Stimulated activated CD8-positive, alpha-beta memory T cell treated with anti-CD3 and anti-CD28 coated beads, Interleukin-4, amount 100 ng/mL, for 4 hours (primary cell): ENCODE measurements around the gene SDF2L1.
A peak's percentile ranks its signal among the peaks of the same experiment; 100 is the strongest.
"Not testable (repeated sequence)": the region's sequence is repeated elsewhere in the genome, so short reads cannot be mapped to it uniquely, and the experiment has no call there.

Experiments used
- DNase-seq, 2 donors: peaks; one replicate each; pipeline ENCODE4 v3.0.0-alpha.2; 2020; ENCODE audit warnings: low read depth in 2 of 2, low spot score in 1 of 2

Gene SDF2L1

DNA sequence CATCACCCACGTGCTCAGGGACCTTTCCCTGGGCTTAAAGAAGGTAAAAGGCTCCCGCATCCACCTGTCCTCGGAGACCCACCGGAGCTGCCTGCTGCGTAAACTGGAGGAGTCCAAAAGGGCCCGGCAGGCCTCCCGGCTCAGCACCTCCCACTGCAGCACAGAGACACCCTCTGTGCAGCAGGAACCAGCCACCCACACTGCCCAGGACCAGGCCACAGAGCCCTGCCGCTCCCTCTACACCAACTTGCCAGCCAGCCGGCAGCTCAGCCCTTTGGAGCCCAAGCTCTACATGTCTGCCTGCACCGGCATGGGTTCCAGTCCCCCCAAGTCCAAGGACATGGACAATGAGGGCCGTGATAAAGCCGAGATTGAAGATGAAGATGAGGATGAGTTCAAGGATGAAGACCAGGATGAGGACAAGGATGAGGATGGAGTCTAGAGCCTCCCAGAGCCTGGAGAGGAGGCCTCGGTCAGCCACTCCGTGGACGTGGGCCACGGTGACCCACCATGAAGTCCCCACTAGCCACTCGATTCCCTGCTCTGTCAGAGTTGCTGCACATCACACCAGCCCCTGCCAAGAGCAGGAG lies 5.4 kb upstream of the SDF2L1 start:
- no peak for DNase-seq

DNA sequence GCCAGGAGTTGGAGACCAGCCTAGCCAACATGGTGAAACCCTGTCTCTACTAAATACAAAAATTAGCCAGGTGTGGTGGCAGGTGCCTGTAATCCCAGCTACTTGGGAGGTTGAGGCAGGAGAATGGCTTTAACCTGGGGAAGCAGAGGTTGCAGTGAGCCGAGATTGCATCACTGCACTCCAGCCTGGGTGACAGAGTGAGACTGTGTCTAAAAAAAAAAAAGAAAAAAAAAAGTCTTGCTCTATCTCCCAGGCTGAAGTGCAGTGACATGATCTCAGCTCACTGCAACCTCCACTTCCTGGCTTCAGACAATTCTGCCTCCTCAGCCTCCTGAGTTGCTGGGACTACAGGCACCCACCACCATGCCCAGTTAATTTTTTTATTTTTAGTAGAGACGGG lies 4.7 kb upstream of the SDF2L1 start:
- not testable (repeated sequence) for DNase-seq

DNA sequence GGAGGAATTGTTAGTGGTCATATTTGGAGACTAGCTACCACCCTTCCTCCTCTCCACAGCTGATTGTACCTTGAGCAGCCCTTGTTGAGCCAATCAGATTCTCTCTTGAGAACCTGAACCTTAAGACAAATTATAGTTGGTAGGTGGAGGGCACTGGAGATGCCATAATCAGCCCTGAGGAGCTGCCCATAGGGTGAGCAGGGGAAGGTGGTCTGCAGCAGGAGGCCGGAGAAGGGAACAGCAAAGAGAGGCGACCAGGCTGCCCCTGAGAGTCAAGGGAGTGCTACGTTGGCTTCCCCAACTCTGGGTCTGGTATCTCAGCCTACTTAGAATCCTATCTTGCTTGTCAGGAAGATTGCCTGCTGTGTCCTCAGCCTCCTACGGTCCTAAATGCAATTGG lies 2.7 kb upstream of the SDF2L1 start:
- no peak for DNase-seq

GRCh38 chr22:21640810-21641209 lies 1.3 kb upstream of the SDF2L1 start:
- DNase-seq: no peak

DNA sequence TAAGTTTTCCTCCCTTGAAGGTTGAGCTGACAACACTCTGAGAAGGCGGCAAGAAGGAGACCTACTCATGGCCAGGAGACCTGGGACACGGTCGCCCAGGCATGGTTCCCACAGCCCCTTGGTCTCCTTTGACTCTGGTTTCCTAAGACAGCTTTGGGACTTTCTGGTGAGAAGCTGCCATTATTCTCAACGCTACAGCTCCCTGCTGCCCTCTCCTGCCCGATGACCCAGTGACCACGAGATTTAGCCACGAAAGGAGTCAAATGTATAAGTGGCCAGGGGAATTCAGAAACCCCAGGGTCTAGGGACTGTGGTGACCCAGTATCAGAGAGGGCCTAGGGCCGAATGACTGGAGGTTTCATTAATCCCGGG lies 699 bp upstream of the SDF2L1 start:
- DNase-seq: no peak

DNA sequence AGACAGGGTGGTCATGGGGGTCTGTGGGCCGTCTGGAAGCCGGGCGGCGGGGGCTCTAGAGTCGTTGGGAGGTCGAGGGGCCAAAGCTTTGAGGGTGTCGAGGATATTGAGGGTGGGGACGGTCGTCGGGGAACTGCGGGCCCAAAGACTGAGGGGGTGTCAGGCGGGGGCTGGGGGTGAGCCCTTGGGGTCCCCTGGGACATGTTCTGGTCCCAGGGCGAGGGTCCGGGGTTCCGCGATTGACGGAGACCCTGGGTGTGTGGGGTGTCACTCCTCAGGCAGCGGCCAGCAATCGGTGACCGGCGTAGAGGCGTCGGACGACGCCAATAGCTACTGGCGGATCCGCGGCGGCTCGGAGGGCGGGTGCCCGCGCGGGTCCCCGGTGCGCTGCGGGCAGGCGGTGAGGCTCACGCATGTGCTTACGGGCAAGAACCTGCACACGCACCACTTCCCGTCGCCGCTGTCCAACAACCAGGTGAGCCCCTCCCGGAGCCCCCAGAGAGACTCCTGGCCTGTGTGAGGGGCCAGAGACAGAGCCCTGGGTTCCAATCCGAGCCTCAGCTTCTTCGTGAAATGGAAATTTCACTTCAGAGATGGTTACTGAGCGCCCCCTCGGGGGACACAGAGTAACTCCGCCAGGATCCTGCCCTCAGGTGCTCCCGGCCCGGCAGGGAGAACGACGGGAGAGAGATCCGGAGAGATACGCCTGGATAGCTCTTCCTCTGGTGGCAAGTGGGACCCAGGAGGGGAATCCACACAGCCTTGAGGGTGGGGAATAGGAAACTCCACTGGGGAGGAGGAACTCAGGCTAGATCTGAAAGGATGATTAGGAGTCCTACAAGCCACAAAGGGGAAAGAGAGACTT lies 714 bp downstream of the SDF2L1 start:
- DNase-seq: no peak

GRCh38 chr22:21643533-21644357 lies 1.6 kb downstream of the SDF2L1 start:
- DNase-seq: no peak

GRCh38 chr22:21645513-21645912 lies 3.4 kb downstream of the SDF2L1 start:
- DNase-seq: not testable (repeated sequence)

- peak in 1 of 2 donors; percentile 58 for DNase-seq
Observed at GRCh38 chr22:21646608-21647590, 4.8 kb downstream of the SDF2L1 start.

- no peak for DNase-seq
Observed at GRCh38 chr22:21650280-21650679, 8.2 kb downstream of the SDF2L1 start.

DNA sequence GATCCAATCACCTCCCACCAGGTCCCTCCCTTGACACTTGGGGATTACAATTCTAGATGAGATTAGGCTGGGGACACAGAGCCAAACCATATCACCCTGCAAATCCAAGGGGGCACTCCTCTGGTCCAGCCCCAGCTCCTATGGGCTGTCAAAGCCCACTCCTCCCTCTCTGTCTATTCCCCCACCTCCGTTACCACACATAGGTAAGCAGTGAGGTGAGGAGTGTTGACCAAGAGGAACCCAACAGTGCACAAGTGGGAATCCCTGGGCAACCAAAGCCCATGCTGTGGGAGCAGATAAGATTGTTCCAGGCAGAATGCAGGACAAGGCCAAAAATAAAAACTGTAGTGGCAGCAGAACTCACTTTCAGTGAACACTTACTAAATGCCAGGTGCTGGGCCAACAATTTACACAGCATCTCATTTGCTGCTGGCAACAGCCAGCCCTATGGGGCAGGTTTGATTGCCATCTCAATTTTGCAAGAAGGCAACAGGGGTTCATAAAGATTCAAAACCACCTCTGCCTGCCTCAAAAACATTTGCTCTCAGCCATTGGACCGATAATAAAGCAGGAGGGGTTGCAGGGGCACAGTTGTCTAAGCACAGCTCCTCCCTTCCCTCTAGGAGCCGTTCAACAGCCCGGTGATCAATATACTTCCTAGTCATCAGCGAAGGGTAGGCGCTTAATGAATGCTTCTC lies 8.9 kb downstream of the SDF2L1 start:
- DNase-seq: no peak

DNA sequence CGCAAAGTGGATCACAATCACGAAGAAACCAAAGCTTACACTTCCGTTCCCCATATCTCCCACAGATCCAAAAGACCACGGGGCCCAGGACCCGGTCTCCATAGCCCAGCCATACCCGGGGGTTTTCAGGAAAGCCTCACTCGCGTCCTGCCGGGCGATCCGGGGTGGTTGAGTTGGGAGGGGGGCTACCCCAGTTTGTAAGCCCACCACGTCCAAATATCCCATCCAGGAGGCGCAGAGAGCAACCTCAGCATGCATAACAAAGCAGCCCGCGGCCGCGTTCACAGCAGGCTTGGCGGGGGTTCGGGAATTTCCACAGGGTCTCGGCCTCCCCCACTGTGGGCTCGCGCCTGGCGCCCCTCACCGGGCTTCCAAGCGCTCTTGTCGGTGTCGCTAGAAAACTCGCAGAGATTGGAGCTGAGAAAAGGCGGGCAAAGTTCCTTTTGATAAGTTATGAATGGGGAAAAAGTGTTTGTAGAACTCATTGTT lies 9.5 kb downstream of the SDF2L1 start:
- no peak for DNase-seq

DNA sequence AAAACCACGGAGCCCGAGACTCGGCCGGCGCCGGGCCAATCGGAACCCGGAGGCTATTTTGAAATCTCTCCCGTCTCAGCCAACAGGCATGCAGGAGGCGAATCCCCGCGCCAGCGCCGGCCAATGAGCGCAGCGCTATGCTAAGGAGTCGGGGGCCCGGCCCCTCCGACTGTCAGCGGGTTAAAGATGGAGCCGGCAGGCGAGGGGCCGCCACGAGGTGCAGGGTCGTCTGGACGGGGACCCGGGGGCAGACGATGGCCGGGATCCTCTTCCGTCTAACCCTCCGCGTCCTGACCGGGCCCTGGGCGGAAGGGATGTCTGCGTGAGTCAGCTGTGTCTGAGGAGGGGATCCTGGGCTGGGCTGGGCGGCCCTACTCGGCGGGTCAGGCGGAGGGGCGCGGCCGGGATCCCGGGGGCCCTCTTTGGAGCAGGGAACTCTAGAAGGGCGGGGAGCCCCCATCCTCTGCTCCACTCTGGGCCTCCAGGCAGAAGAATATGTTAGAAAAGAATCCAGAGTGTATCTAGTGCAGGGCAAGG lies 10.0 kb downstream of the SDF2L1 start:
- DNase-seq: peak; percentile 60 to 65

DNA sequence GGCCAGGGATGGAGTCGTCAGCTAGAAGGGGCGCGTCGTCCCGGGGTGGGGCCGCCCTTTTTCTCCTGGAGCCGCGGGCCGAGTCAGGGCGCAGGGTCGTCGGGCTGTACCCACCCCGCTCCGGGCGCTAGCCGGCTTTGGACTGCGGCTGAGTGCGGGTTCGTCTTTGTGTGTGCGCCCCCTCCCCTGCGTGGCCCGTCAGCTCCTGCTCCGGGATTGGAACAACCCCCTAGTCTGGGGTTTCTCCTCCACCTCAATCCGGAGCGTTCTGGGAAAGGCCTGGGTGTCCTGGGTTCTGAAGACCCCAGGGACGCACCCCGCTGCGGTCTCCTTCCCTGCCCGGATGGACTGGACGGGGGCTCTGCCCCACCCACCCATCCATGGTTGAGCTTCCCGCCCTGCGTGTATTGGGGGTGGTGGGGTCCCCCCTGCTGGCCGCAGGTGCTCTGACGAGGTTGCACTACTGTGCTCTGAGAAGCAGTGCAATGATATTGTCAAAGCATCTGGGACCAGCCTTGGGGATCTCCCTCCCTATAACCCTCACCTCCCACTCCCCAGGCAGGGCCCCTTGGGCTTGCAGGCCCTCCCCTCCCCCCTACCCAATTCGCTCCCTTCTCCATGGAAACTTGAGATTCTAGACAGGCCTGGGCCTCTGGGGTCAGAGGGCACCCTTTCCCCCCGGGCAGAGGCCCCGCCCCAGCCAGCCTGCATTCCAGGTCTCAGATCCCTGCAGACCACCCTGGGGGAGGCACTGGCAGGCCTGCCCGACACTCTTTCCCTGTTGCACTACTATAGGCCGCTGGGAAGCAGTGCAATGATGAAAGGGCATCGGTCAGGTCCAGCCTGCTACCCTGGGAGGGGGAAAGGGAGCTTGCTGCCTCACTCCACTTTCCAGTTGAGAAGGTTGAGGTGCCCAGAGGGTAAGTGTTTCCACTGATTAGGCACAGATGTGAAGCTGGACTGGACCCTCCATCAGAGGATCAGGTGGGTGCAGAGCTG lies 10.7 kb downstream of the SDF2L1 start:
- no peak for DNase-seq

DNA sequence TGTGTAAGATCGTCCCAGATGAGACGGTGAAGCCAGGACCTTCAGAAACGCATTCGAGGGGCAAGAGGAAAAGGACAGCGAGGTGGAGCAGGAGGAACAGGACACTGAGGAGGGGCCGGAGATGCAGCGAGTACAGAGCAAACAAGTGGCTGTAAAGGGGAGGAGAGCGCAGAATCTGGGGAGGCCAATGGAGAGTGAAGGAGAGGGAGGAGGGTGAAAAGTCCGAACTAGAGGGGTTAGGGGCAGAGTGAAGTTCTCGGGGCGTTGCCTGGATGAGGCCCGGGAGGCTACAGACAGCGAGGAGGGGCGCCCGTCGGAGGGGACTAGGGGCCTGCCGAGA lies 14.9 kb downstream of the SDF2L1 start:
- DNase-seq: no peak

GRCh38 chr22:21657360-21658032 lies 15.4 kb downstream of the SDF2L1 start:
- DNase-seq: peak; percentile 45 to 60

DNA sequence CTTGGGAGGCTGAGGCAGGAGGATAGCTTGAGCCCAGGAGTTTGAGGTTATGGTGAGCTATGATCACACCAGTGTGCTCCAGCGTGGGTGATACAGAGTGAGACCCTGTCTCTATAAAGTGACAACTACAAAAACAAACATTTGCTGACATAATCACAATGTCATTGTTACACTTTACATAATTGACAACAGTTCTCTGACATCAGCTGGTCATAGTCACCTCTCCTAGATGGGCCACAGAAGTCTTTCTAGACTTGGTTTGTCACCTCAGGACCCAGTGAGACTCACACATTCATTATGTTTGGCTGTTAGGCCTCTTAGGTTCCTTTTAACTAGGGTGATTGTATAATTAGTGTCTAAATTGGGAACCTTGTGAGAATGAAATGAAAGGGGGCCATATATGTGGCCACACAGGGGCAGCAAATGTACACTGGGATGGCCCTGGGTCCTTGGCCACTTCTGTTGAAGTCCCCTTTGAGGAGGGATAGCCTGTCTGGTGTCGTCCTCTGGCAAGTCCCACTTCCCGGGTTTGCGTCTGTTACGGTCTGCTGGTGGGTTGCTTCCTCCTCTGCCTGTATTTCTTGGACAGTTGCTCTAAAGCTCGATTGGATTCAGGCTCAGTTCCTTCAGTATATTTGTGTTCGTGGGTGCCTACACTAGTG lies 17.9 kb downstream of the SDF2L1 start:
- no peak for DNase-seq
